ENCODE measurements around the gene RNASE9.
"Not testable (repeated sequence)": the region's sequence is repeated elsewhere in the genome, so short reads cannot be mapped to it uniquely, and the experiment has no call there.

RNASE9 gene

DNA sequence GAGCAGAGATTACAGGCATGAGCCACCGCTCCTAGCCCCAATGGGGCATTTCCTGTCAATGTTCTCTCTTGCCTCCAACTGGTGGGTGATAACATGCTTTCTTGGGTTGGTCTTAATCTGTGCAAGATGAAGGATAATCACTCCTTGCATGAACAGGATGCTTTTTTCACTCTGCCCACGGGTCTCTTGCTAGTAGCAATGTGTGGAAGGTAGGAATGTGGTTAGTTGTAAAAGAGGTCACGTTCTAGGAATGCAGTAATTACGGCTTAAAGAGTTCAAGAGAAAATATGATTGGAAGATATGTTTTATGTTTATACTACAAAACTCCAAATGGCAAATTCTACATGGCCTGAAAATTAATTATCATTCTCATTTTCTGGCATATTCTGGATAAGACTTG, 45.0 kb downstream of the RNASE9 start:
- no peak for DNase-seq

DNA sequence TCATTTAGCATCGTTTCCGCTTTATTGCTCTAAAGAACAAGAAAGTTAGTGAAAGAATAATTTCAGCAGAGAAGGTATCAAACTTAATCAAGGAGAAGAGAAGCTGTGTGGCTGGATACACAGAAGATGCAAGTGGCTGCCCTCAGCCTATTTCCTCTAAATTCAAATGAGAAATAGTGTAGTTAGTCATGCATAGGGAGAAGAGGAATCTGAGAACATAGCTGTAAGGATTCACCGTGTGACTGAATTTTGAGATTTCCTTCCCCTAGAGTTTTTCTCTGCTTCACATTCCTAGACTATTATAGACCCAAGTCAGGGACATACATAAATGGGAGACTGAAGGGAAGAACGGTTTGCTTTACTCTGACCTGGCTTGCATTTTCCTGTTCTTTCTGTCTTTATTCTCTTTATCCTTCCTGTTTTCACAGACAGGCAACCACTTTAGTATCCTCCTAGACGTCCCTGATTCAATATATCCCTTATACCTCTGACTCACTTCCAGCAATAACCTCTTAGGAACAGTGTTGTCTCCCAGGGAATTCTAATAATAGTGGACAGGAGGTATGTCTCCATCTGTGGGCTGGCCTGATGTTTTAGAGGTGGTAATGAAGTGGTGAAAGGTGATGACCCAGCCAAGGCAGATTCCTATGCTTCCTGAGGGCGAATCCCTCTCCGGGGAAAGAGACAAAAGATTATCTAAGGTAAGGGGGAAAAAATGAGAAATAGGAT, 48.5 kb downstream of the RNASE9 start:
- DNase-seq: no peak

- no peak for DNase-seq
These were observed 52.5 kb downstream of the RNASE9 start for GRCh38 chr14:20508367-20508766.

- DNase-seq: not testable (repeated sequence)
These were observed 53.3 kb downstream of the RNASE9 start for GRCh38 chr14:20507537-20507936.

DNA sequence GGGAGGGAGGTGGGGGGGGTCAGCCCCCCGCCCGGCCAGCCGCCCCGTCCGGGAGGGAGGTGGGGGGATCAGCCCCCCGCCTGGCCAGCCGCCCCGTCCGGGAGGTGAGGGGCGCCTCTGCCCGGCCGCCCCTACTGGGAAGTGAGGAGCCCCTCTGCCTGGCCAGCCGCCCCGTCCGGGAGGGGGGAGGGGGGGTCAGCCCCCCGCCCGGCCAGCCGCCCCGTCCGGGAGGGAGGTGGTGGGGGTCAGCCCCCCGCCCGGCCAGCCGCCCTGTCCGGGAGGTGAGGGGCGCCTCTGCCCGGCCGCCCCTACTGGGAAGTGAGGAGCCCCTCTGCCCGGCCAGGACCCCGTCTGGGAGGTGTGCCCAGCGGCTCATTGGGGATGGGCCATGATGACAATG, 54.1 kb downstream of the RNASE9 start:
- not testable (repeated sequence) for DNase-seq

GRCh38 chr14:20506276-20506675, 54.6 kb downstream of the RNASE9 start:
- not testable (repeated sequence) for DNase-seq

Data from CD4-positive, alpha-beta T cell treated with Interleukin-4 for 1 hour (primary cell).